ENCODE measurements around the gene RNF103.

GRCh38 chr2:86628091-86628522 is 4.4 kb upstream of the RNF103 start:
- TF ChIP-seq POLR2A (IDR thresholded peaks at IDR 0.05; ENCODE audit: low read depth, low read length) (no peak), POLR2AphosphoS5 (IDR thresholded peaks at IDR 0.05; ENCODE audit: low read depth, low read length) (no peak), TAF1 (IDR thresholded peaks at IDR 0.05; ENCODE audit: low read depth, low read length) (no peak), PAX5 (IDR thresholded peaks at IDR 0.05; ENCODE audit: insufficient read depth, low read length, severe bottlenecking) (no peak), POU2F2 (IDR thresholded peaks at IDR 0.05; ENCODE audit: low read depth, low read length) (no peak), SPI1 (IDR thresholded peaks at IDR 0.05; ENCODE audit: low read depth, low read length) (no peak)

Measured in GM12891 (cell line).